Psoas muscle (tissue), 7 donors: ENCODE measurements around the gene GCM1. TPM values are rescaled to one million over a fixed set of nuclear protein-coding genes. Genes with fewer than 3 reads are reported as not detected.

Source experiments
- polyA plus RNA-seq, 3 donors: library from polyadenylated mRNA; stranded (reverse); fragments of 200-250 nt; gene quantifications; one replicate each; pipeline ENCODE4 v1.2.3, GENCODE V29; 2013
- total RNA-seq, 4 donors: library from RNA; stranded (reverse); fragmentation: NEBNext Ultra II Directional in 2 of 4; extraction: Animal tissue kit (Norgen Biotek cat#: 25700) in 2 of 4; gene quantifications; one replicate each; pipeline versions ENCODE4 v1.2.1 to v1.2.4, GENCODE V29; 2021 to 2023
- donor health status: healthy with polysubstance abuse.
- donor health status: DM: no; HTN: no; CAD: no; lungs with moderate emphysema.
- donor health status: Bipolar disorder and iron deficiency.
- donor health status: healthy.
- donor health status: DM: no; HTN: no; CAD: no.
- donor health status: DM: no; HTN: no; CAD: no.
- donor health status: DM: yes; HTN: yes; CAD: no.

Gene GCM1
- total and polyA plus RNA-seq, 7 donors, result not detected

Other genes starting within 250 kb of the GCM1 start
- gene GSTA3, start 239.1 kb downstream of the GCM1 start, total RNA-seq, result not detected
- gene GSTA3, start 239.1 kb downstream of the GCM1 start, polyA plus RNA-seq, result not detected
- gene GSTA4, start 153.6 kb downstream of the GCM1 start, total RNA-seq, result 10 to 100 TPM; 11.2 to 16.9 (median 13.4) TPM
- gene GSTA4, start 153.6 kb downstream of the GCM1 start, polyA plus RNA-seq, result 10 to 100 TPM in 2 of 3 donors, 1 to 10 TPM in 1; 4.8 to 20.1 (median 10.2) TPM
- gene CILK1, start 87.0 kb downstream of the GCM1 start, total RNA-seq, result 1 to 10 TPM; 3.0 to 4.3 (median 3.6) TPM
- 1 to 10 TPM in 2 of 3 donors, under 1 TPM in 1; 0.49 to 5.5 (median 2.1) TPM for gene CILK1, start 87.0 kb downstream of the GCM1 start, polyA plus RNA-seq
- 10 to 100 TPM; 34.6 to 74.2 (median 46.0) TPM for gene FBXO9, start 83.4 kb downstream of the GCM1 start, total RNA-seq
- 10 to 100 TPM; 23.2 to 49.8 (median 29.8) TPM for gene FBXO9, start 83.4 kb downstream of the GCM1 start, polyA plus RNA-seq
- gene ELOVL5, start 200.1 kb upstream of the GCM1 start, total RNA-seq, result 10 to 100 TPM in 1 of 4 donors, 1 to 10 TPM in 3; 5.7 to 14.4 (median 8.7) TPM
- gene ELOVL5, start 200.1 kb upstream of the GCM1 start, polyA plus RNA-seq, result 1 to 10 TPM; 4.8 to 9.2 (median 5.8) TPM